Hepatocyte (in vitro differentiated cells): ENCODE measurements around the gene TNFSF4.

Source experiments
- EZH2 ChIP-seq: fragments of 200-600 bp; sonication (generic); IDR thresholded peaks from 2 replicates; pipeline ENCODE4 v1.6.1; 2016; ENCODE audit warnings: antibody characterized with exemption, mild to moderate bottlenecking, borderline replicate concordance
- EZH2phosphoT487 ChIP-seq: fragments of 200-600 bp; sonication (generic); IDR thresholded peaks from one replicate; pipeline ENCODE4 v1.6.1; 2018; ENCODE audit warnings: antibody characterized with exemption, mild to moderate bottlenecking, low read depth, moderate library complexity; ENCODE audit not compliant: unreplicated experiment, severe bottlenecking
- TF ChIP-seq, protein P1 (sequence below): fragments of 200-600 bp; sonication (generic); IDR thresholded peaks from 2 replicates; pipeline ENCODE4 v1.5.1; 2016; ENCODE audit warnings: antibody characterized with exemption, mild to moderate bottlenecking; ENCODE audit not compliant: poor library complexity

DNA sequence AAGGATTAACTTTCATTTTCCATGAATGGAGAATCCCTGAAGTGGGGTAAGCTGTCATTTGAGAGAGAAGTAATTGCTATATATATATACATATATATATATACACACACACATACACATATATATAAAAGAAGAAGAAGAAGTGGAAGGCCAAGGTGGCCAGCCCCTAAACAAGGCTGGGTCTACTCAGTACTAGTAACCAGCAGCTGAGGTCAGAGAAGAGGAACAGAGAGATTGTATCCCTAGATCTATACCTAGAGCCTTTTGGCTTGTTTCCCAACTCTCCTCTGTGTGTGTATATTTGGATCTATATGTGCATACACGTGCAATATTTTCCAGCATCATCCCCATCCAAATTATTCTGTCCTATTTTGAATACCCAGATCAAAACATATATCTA, 5.2 kb downstream of the TNFSF4 start:
- TF ChIP-seq, protein P1, sequence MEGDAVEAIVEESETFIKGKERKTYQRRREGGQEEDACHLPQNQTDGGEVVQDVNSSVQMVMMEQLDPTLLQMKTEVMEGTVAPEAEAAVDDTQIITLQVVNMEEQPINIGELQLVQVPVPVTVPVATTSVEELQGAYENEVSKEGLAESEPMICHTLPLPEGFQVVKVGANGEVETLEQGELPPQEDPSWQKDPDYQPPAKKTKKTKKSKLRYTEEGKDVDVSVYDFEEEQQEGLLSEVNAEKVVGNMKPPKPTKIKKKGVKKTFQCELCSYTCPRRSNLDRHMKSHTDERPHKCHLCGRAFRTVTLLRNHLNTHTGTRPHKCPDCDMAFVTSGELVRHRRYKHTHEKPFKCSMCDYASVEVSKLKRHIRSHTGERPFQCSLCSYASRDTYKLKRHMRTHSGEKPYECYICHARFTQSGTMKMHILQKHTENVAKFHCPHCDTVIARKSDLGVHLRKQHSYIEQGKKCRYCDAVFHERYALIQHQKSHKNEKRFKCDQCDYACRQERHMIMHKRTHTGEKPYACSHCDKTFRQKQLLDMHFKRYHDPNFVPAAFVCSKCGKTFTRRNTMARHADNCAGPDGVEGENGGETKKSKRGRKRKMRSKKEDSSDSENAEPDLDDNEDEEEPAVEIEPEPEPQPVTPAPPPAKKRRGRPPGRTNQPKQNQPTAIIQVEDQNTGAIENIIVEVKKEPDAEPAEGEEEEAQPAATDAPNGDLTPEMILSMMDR = no peak
- TF ChIP-seq EZH2 (no peak), EZH2phosphoT487 (no peak)
